GM18909 (cell line): Measurements from ENCODE around the gene PTPN12.
"Not testable (repeated sequence)": the region's sequence is repeated elsewhere in the genome, so short reads cannot be mapped to it uniquely, and the experiment has no call there.

Source experiments
- ATAC-seq: cut with Tn5 transposase; IDR thresholded peaks from one replicate; pipeline ENCODE4 v1.9.1; 2021; ENCODE audit warnings: mild to moderate bottlenecking; ENCODE audit not compliant: unreplicated experiment, poor library complexity

Gene PTPN12

DNA sequence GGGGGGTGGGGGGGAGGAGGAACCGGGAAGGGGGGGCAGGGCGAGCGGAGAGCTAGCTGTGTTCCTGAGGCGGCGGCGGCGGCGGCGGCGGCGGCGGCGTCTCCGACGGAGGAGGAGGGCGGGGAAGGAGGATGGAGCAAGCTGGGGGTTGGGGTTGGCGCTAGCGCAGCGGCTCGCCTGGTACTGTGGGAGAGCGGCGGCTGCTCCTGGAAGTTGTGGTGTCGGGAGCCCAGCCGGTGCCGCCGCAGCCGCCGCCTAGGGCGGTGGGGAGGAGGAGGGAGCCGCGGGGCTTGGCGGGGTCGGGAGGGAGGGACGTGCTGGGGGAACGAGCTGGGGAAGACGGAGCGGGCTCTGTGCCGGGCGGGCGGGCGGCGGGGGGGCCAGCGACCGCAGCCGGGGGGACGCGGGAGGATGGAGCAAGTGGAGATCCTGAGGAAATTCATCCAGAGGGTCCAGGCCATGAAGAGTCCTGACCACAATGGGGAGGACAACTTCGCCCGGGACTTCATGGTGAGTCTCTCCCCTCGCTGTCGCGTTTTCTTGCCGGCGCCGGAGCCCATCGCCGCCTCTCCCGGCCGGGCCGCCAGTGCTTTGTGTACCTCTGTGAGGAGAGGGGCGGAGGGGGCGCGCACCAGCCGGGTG, at the start of gene PTPN12:
Gene PTPN12 (plus strand): TSS at position 160 of the 642 bp plus-strand sequence. CDS start 252 bp downstream, at position 412.
- ATAC-seq: peak; percentile 34

DNA sequence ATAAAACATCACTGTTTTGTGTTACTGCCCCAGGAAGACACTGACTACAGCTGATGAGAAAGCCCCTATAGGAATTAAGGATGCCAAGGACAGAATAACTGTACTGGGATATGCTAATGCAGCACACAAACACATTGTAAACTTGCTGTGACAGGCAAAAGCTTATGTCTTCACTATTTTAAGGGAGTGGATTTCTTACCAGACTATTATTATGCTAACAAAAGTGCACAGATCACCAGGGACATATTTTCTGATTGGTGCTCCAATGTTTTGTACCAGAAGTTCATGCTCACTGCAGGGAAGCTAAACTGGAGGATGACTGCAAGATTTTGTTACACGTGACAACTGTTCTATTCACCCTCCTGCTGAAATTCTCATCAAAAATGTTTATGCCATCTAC, 48.1 kb upstream of the PTPN12 start:
- ATAC-seq: no peak

DNA sequence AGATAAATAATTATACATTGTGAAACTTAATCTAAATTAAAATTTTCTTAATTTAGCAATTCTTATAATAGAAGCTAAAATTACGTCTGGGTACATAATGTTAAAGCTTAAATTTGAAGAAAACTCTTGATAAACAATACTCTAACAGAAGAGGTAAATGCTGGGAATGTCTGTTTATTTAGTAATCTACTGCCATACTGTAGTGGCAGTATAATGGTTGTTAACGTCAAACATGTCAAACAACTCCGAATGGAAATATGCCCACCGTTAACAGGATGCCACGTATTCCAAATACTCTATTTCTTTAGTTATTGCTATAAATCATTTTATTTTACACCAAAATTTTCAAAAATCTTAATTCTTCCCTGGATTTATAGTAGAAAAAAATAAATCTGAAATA, 40.0 kb upstream of the PTPN12 start:
- ATAC-seq: no peak

DNA sequence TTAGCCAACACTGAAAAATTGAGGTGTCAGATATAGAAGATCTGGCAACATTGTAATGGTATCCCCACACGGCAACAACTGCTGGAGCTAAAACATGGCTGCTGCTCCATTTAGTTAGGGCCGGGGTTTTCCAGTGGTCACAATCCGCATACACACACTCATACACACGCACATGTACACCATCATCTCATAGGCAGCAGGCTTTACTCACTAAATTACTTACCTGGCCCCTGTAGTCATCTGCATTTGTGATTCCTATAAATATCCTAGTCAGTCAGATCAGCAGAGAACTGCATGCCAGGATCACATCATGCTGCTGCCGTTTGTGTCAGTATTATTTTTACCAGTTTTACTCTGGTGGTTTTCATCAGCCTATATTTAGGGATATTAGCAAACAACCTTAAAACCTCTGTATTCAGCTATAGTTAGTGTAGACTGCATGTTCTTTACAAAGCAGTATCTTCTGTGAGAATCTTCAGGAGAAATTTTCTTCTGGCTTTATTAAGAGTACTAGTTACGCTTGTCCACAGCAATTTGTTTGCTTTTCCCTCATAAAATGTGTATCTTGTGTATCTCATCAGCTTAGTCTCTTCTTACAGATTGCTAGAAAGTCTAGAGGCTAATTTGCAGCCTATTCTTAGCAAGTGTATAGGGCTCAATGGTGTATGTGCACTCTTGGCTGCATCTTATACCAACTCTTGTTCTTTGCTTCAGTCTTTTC, 38.3 kb upstream of the PTPN12 start:
- ATAC-seq: no peak

DNA sequence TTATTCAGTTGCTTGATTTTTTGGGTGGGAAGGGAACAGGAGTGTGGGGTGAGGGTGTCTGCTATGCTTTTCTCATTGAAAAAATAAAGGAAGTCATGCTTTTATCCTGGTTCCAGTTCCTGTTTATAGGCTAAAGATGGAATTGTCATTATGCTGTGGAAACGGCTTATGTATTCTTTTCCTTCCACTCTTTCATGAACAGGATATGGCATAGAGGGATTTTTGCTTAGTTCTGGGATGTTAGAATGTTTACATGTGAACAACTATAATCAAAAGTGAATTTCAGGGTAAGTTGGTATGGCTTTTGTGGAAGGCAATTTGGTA, 35.9 kb upstream of the PTPN12 start:
- ATAC-seq: no peak

DNA sequence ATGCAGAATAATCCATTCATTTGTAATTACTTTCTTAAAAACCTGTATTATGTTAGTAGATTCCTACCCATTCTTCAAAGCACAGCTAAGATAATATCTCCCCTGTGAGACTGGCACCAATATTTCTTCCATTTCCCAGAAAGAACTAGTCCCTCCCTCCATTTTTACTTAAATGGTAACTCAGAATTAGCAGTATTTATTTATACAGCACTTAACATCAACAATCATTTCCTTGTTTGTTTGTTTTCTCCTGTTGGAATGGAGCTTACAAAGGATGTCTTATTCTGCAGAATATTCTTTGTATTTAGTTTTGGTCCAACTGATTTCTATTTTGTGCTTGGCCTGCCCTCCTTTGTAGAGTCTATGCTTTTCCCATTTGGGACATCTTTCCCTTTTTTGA, 32.1 kb upstream of the PTPN12 start:
- no peak for ATAC-seq

DNA sequence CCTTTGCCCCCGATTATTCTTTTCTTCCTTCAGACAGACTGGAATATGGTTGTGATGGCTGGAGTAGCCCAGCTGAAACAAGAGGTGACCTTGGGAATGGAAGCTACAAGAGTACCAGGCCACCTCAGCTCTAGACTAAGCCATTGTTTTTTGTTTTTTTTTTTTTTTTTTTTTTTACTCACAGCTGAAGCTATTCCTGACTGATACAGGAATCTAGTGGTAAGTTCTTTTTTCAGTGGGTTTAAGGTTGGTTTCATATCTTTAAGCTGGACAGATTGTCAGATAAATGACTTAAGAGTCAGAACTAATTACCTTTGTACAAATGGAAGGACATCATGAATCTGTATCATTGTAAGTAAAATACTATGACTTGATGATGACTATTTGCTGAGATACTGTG, 30.2 kb upstream of the PTPN12 start:
- no peak for ATAC-seq

DNA sequence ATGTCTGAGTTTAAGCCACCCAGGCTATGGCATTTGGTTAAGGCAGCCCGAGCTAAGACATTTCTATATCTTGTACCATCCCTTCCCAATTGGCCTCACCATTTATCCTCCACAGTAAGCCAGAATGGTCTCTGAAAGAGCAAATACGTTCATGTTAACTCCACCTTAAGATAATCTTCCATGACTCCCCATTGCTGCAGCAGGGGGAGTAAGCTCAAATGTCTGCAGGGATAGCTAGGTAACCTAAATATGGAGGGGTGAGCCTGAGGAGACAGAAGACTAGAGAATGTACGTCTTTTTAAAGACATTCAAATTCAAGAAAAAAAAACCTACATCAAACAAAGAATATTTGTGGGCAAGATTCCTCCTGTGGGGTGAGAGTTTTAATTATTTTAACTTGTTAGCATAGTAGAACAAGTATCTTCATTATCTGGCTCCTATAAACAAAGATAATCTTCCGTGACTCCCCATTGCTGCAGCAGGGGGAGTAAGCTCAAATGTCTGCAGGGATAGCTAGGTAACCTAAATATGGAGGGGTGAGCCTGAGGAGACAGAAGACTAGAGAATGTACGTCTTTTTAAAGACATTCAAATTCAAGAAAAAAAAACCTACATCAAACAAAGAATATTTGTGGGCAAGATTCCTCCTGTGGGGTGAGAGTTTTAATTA, 24.0 kb upstream of the PTPN12 start:
- not testable (repeated sequence) for ATAC-seq

DNA sequence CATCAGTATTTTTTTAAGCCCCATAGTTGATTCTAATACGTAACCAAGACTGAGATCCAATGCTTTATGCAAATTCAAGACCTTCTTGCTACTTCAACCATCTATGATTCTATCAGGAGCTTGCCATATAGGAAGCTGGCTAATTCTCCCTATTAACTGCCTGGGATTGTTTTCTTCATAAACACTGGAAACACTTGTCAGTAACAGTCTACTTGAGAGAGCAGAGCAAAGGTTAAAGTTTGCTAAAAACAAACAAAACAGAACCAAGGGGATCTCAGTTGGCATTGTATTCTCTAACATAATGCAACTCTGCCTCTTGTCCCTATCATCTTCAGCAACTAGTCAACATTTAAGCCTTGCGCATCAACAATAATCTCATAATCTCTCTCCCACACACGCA, 21.0 kb upstream of the PTPN12 start:
- ATAC-seq: no peak

DNA sequence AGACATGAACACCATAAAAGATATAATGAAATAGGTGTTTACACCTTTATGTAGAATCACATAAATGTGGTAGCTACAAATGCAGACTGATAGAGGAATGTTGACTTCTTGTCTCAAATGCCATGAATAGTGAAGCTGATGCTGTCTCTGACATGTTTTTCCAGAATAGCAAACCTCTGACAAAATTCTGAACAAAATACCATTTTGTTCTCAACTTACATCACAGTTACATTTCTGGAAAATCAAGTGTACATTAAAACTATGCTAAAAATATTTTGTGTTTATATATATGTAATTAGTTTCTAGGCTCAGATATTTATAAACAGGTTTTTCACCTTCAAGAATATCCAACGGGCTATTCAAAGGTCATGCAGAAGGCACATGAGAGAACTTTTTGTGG, 16.8 kb upstream of the PTPN12 start:
- no peak for ATAC-seq

DNA sequence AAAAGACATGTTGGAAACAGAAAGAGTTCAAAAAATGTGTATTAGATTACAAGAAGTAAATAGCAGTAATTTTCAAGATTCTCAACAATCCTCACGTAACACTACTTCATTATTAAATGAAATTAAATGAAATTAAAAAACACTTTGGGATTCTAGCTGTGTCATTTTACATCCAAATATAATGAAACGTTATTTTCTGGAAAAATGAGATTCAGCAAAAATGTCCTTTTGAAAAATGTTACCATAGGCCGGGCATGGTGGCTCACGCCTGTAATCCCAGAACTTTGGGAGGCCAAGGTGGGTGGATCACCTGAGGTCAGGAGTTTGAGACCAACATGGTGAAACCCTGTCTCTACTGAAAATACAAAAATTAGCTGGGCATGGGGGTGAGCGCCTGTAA, 15.6 kb upstream of the PTPN12 start:
- ATAC-seq: not testable (repeated sequence)

DNA sequence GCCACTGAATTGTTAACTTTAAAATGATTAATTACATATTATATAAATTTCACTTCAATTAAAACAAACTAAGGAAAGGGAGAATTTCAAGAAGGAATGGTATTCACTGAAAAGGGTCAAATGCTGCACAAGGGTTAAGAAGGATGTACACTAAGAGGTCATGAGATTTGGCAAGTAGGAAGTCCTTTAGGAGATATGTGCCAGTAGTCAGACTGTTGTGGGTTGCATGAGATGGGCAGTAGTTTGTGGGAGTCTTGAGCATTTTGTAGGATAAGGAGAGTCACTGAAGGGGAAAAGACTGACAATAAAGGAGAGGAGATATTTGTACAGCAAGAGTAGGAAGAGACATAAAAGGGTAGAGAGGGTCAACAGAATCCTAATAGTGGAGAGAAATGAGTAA, 12.4 kb upstream of the PTPN12 start:
- ATAC-seq: no peak

DNA sequence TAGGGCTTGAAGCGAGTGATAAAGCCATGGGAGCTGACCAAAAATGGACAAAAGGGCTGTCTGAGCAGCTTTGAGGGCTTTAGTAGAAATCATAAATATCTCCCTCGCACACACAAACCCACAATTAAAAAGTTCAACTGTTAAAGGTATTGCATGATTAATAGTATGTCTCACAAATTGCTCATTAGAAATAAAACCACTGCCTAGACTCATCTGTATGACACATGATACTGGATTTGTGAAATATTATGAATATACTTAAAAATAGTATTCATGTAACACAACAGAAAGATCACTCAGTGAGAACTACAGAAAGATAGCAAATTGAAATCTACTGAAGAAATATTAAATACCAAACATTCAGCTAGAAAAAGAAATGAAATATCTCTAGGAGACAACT, 11.9 kb upstream of the PTPN12 start:
- ATAC-seq: no peak

DNA sequence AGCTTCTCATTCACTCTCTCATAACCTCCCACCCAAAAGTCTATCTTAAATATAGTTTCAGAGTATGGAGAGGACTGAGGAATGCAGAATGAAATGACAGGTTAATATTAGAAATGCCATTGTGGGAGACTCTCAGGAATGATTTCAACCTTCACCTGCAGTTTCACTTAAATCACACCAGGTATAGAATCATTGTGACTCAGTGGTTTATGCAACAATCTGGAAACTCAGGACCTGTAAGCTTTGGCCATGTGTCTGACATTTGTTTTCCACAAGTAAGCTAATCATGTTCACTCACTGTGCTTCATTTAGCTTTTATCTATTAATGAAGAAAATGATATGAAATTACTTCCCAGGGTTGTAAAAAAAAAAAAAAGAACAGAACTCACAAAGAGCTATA, 8.7 kb upstream of the PTPN12 start:
- ATAC-seq: no peak

DNA sequence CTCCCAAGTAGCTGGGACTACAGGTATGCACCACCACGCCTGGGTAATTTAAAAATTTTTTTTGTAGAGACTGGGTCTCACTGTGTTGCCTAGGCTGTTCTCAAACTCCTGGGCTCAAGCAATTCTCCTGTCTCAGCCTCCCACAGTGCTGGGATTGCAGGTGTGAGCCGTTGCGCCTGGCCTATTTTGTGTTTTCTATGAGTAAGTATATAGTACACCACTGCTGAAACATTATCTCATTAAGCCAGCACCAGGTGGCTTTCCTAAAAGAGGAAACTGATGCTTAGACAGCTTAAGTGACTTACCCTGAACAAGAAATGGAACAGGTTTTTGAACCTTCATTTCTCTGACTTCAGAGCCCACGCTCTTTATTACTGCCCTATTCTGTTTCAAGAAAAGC, 7.8 kb upstream of the PTPN12 start:
- ATAC-seq: no peak

DNA sequence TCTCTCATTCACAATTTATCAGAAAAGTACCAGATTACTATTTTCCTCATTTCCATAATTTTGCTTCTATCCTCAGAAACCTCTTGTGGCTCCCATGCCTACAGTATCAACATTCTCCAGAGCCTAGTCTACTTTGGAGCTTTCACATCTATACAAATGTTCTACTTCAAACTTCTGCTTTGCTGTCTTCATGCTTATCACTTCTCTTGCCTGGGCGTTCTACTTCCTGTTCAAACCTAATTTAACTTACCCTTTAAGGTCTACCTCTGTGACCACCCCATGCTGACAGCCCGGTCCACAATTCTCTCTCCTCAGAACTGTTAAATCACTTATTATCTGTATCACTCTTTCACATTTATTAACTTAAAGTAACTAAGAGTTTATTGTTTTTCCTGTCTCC, 6.1 kb upstream of the PTPN12 start:
- no peak for ATAC-seq

DNA sequence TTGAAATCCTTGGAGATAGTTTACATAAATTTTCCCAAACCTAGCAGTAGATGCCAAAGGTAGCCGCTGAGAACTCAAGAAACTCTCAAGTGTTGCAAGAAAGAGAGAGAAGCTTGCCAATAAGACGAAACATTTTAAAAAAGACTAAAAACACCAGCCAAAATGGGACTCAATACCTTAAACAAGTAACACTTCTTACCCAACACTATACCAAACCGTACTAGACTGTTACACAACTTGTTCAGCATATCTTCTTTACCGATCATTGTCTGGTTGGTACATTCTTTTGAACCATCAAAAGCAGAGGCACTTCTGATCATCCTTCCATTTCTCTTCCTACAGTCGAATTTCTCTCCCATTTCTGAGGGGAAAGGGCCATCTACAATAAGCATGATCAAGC, 4.8 kb upstream of the PTPN12 start:
- ATAC-seq: no peak

DNA sequence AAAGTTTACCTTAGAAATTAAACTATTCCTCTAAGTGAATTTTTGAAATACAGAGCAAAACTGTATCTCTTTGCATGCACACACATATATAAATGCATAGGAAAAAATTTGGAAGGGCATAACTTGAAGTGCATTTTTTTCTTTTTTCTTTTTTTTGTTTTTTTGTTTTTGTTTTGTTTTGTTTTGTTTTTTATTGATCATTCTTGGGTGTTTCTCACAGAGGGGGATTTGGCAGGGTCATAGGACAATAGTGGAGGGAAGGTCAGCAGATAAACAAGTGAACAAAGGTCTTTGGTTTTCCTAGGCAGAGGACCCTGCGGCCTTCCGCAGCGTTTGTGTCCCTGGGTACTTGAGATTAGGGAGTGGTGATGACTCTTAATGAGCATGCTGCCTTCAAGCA, 4.4 kb upstream of the PTPN12 start:
- ATAC-seq: not testable (repeated sequence)

DNA sequence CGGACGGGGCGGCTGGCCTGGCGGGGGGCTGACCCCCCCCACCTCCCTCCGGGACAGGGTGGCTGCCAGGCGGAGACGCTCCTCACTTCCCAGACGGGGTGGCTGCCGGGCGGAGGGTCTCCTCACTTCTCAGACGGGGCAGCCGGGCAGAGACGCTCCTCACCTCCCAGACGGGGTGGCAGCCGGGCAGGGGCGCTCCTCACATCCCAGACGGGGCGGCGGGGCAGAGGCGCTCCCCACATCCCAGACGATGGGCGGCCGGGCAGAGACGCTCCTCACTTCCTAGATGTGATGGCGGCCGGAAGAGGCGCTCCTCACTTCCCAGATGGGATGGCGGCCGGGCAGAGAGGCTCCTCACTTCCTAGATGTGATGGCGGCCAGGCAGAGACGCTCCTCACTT, 3.0 kb upstream of the PTPN12 start:
- ATAC-seq: not testable (repeated sequence)

DNA sequence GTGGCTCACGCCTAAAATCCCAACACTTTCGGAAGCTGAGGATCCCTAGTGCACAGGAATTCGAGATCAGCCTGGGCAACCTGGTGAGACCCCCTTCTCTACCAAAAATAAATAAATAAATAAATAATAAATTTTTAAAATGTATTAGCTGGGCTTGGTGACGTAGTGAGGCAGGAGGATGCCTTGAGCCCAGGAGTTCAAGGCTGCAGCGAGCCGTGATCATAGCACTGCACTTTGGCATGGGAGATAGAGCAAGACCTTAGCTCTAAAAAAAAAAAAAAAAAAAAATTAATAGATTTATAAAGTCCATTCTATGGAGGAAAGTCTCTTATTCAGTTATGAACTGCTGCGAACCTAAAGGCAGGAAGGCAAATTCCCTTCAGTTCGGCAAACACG, 1.1 kb upstream of the PTPN12 start:
- no peak for ATAC-seq

DNA sequence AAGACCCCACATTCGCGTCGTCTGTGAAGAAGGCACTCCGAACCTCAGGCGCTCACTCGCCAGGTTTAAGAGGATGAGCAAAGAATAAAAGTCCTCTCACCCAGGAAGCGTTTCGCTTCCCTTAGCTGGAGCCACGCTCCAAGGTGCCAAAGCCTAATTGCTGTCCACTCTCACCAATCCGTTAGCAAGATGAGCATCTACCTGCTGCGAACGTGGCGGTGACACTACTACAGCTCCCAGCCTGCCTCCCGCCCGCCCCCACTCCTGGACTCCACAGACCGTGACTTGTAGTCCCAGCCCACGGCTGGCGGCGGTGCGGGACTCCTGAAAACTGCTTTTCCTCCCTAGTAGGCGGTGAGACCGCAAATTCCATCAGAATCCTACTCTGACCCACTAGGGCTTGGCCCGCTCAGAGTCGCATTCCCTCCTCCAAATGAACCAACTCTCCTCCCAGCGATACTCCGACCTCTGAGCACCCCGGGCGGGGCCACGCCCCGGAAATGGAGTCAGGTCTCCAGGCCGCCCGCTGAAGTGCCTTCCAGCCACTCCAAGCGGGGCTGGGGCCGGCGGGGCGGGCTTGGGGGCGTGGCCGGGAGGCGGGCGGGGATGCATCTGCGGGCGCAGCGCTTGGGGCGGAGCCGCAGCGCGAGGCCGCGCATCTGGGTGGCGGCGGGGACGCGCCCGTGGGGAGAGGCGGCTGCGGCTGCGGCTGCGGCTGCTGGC, 521 bp upstream of the PTPN12 start:
- ATAC-seq: peak; percentile 95
